C1 segment of cervical spinal cord (tissue), 14 donors: ENCODE measurements around the gene ARHGDIA.

ENCODE experiments used
- DNase-seq, 14 donors: peaks; one replicate each; lab custom pipeline; 2025; lab: John Stamatoyannopoulos, UW

ARHGDIA gene

DNA sequence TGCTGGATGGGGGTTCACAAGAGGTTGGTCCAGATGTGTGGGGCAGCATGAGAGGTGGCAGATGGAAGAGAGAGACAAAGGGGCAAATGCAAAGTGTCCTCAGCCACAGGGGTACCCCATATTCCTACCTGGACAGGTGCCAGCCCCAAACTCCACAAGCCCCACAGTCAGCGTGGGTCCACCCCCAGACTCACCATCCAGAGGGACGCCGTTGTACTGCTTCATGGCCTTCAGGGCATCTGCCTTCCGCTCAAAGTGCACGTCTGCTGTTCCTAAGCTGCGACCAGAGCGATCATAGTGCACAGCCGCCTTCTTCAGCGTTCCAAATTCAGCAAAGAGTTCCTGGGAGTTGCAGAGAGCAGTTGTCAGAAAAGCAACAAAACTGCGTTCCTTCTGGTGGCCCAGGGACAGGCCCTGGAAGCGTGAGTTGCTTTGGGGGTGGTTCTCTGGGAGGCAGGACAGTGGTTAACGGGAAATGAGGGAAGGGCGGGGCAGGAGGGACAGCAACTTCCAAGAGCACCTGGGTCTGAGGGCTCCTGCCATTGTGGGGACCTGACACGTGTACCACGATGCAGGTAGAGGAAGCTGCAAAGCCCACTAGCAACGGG, 18.0 kb upstream of the ARHGDIA start:
- no peak for DNase-seq

DNA sequence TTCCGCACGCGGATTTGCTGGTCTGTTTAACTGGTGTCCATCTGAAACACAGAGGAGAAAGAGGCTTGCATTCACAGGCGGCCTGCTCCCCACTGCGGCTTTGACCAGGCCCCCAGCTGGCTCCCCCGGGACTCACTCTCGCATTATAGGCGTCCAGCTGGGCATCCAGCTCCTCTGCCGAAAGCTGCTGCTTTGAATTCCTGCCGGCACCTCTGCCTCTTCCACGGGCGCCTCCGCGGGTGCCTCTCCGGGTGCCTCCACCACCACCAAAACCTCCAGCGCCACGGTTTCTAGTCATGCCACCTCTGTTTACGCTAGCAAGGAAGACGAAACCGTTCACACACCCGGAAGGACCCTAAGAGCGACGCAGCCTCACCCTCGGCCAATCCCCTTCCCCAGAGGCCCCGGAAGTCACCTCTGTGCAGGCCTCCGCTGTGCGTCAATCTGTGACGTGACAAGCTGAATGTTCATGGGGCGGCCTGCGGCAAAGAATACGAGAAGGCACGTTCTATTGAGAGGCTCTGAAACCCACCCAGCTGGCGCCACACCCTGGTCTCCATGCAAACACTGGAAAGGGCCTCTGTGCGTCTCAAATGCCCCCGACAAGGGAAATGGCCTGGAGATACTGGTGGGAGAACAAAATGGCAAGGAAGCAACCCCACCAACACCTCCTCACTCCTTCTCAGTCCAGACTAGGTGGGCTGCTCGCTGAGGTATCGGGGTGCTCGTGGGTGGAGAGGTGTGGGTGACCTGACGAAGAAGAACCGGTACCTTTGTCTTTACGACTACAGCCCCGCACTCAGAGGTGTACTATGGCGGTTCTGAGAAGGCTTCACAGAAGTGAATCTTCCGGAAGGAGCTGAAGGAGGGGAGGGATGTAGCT, 17.2 kb upstream of the ARHGDIA start:
- DNase-seq = no peak

DNA sequence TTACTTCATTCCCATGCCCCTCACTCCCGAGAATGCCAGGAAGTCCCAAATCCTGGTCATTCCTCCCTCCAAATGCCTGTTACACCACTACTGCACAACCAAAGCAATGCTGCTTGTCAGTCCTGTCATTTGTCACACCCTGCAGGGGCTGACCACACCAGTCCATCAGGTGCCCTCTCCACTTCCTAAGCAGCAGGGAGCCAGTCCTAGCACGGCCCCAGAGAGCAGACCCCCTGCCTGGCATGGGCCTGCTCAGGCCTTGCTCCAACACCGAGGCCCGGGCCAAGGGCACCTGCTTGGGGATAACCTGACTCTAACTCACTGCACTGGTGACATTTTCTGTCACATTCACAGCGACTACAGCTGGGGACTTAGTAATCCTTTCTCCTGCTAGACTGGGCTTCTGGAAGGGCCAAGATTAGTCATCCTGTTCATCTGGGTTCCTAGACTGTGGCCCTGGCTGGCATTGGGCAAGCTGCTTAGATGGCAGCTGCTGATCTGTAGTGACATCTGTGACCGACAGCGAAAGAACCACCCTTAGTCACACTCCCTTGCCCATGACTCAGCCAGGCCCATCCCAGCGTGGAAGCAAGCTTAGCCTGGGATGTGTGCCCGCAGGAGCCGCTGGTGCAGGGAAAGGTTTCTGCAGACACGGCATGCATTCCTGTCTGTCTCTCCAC, 14.9 kb upstream of the ARHGDIA start:
- no peak for DNase-seq

DNA sequence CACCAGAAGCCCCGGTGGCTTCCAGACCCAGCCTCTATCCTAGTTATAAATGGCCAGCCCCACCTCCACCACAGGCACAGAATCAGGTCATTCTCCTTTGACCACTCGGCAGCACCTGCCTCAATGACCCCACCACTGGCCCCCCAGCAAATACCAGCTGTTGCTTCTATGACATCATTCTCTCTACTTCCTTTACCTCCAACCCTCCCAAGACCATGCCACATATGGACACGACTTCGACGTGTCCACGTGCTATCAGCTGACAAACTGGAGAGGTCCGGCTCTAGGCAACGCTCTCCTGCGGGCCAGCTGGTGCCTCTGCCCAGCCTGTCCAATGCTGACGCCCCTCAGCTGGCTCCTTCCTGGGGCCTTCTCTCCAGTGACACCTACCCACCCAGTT, 14.3 kb upstream of the ARHGDIA start:
- DNase-seq = no peak

DNA sequence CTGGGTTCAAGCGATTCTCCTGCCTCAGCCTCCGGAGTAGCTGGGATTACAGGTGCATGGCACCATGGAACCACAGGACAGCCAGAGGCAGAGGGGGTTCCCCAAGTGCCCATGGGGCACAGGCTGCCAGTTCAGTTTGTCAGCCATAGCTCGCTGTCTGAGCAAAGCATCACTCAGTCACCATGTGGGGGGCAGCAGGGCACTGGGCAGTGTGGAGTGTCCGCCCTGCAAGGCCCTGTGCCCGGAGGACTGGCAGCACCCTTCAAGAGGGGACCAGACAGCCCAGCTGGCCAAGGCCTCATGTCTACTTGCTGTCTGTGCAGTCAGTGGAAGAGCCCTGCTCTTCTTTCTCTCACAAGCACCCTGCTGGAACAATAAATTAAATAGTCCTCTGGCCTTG, 13.8 kb upstream of the ARHGDIA start:
- no peak for DNase-seq

DNA sequence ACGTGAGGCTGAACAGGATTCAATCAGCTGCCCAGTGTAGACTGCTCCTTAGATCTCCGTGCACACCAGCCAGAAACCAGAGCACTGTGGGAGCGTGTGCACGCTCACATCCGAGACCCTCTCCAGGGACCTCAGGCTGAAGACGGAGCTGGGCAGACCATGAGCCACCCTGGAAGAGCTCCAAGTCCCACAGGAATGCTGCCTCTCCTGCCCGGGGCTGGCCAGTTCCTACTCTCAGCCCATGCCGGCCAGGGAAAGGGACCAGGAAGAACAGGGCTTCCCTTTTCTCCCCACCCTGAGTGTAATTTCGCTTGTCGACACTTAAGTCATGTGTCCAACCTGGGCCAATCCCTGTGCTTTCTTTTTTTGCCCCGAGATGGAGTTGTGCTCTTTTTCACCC, 13.4 kb upstream of the ARHGDIA start:
- DNase-seq = no peak

DNA sequence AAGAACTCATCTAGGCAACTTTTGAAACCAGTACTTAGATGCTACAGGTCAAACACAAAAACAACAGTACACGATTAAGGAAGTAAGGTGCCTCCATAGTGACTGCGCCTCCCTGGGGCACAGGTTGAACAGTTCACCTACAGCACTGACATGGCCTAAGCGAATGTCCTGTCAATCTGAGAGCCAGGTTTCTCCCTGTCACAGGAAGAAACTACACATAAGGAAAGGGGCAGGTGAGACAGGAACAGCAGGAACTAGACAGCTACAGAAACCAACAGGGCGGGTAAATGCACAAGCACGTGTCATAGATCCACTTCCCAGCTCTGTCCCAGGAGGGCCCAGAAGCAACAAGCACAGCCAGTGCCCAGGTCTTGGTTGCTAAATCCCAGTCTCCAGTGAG, 8.0 kb upstream of the ARHGDIA start:
- no peak for DNase-seq

DNA sequence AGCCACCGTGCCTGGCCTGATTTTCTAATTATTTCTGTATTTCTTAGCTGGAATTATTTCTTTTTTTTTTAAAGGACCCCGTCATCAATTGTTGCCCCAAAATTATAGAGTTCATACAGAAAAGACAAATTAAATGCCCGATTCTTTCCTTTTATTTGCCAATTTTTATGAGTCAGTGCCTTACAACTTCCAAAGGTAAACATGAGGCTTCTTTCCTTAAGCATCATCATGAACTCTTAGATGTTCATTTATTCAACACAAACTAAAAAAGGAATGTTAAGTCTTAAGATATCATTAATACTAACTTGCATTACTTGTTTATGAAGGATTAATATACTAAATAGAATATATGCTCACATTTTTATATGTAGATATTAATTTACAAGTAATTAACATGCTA, 7.2 kb upstream of the ARHGDIA start:
- DNase-seq = no peak

DNA sequence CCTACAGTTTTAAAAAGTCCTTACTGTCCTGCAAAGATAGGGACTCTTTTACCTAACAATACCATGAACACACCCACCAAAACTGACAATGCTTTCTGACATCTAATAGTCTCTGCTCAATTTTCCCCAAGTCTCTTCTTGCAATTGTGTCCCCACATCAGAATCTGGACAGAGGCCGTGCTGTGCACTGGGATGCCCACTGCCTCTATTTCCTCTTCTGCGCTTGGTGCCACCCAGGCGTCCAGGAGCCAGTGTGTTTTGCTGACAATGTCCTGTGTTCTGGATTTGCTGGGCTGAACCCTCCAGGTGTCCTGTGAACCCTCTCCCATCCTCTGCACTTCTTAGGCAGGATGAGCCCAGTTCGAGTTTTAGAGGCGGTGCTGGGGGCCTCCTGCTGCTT, 6.4 kb upstream of the ARHGDIA start:
- DNase-seq = no peak

DNA sequence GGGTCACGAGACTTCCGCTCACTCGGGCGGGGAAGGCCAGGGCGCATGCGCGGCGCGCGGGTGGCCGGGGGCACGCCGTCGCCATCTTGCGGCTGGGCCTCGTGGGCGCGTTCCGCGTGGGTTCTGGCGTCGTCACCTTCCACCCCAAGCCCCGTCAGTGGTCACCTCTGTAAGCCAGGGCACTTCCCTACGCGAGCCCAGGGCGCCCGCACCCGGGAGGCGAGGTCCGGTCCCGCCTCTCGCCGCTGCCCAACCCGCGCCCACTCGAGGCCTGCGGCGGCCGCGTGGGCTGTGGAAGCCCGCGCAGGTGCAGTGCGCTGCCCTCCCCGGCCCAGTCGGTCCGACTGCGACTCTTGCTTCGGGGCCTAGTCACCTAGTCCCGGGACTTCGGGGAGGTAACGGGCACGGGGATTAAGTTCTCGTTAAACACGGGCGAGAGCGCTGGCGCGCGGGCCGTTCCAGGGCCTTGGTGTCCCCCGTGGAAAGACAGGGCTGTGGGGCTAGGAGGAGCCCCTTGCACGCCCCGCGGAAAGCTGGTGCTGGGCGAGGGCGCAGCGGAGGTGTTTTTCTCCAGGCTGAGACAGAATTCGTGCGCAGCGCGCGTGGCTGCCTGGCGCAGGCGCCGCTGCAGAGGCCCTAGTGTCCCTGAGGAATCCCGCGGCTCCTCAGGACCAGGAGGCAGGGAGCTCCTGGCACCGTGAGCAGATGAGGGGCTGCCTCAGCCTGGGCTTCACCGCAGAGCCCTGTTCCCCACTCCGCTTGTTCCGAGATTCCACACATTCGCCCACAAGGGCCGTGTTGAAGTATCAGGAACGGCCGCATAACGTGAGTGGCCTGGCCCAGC, 472 bp upstream of the ARHGDIA start:
- DNase-seq = peak; percentile 34 to 95 (median 82)

DNA sequence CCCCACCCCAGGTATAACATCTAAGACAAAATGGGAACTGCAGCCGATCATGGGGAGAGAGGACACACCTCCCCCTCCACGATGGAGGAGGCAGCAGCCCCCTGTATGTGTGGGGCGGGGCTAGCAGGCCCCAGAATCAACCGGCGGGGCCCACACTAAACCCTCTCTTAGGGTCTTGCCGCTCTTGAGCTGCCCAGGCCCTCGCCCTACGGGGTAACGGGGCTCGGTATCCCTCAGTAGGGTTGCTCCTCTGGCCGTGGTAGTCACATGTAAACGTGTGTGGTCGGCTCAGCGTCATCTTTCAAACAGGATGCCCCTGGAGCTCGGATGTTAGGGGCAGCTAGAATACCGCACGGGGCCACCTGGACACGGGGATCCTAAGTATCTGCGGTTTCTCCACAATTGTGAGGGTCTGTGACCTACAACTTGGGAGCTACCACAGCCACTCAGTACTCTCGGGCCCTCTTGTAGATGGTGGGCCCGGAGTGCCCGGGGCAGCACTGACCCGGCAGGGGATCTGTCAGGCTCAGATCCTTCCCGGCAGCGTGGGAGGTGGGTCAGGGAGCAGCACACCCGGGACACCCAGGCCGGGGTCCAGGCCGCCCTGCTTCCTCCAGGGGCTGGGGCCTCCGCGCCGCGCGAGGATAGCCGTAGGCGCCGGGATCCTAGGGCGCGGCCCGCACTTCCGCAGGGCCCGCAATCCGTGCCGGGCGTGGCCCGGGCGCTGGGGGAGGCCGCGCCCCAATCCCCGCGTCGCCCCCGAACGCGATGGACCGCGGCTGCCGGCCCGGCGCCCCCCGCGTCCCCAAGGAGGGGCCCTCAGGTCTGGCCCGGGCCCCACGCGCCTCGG, 781 bp downstream of the ARHGDIA start:
- peak in 3 of 14 donors; percentile 5 to 40 (median 31) for DNase-seq

DNA sequence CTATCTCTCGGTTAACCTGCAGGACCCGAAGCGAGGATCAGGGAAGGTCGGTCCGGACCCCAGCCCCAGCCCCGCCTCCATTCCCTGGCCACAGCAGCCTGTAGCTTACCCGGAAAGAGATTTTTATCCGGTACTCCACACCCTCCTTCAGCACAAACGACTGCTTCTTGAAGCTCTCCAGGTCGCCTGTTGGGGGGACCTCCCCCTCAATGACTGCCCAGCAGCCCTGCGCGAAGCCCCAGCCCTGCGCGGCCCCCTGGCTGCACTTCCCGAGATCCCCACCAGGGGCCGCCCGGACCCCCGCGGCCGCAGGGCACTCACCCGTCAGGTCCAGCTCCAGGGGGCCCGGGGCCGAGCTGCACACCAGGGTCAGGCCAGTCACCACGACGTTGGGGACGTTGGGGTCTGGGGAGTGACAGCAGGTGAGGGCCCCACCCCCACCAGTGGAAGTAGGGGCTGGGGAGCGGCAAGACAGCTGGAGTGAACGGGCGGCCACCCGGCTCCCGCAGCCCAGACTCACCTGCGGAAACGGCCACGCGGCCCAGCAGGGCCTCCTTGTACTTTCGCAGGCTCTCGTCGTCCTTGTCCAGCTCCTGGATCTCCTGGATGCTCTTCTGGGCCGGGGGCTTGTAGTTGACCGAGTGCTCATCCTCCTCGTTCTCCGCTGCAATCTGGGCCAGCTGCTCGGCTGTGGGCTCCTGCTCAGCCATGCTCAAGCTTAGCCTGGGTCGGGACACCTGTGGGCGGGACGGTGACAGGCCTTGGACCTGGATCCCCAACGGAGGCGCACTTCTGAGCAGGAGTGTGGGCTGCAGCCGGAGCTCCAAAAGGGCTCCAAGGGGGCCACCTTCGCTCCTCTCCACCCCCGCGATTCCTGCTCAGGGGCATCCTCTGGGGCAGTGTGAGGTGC, 1.7 kb downstream of the ARHGDIA start:
- DNase-seq = peak in 1 of 14 donors; percentile 35

DNA sequence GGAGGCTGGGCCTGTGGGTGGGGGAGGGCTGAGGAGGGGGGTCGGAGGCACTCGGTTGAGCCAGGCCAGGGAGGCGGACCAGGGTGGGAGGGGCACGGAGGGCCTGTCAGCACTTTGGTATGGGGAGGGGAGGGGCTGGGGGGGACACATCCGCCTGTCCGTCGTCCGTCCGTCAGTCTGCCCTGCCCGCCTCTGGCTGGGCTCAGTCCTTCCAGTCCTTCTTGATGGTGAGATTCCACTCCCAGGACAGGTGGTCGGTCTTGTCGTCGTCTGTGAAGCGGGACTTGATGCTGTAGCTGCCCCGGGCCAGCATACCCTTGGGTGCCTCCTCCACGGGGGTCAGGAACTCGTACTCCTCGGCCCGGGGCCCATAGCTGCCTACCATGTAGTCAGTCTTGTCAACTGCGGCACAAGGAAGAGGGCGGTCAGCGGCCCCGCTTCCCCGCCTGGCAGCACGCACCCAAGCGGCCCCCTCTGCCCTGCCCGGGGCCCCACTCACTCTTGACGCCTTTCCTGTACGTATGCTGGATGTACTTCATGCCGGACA, 2.4 kb downstream of the ARHGDIA start:
- DNase-seq = no peak

DNA sequence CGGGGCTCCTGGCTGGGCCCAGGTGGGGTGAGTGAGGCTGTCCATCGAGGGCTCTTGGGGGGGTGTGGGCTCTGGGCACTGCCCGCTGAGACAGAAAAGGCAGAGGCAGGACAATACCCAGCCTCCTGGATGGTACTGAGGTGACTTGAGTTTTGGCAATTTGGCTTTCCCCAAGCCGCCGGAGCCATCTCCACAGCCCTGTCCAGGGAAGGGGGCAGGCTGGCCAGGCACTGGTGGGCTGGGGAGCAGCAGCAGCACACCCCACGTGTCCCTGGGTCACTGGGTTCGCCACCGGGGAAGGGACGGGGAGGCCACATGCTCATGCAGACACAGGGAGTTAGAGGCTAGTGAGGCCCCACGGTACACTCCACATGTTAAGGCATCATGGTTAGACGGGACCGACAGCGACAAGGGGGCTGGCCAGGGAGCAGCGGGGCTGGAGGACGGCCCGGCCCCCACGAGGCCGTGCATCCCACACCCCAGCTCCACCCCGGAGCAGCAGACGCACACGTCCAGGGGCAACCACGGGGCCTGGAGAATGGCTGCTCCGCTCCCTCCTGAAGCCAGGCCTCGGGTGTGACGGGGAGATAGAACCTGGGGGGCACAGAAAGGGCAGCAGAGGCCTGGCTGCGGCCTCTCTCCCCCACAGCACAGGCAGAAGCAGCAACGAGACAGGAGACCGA, 3.0 kb downstream of the ARHGDIA start:
- DNase-seq = no peak

DNA sequence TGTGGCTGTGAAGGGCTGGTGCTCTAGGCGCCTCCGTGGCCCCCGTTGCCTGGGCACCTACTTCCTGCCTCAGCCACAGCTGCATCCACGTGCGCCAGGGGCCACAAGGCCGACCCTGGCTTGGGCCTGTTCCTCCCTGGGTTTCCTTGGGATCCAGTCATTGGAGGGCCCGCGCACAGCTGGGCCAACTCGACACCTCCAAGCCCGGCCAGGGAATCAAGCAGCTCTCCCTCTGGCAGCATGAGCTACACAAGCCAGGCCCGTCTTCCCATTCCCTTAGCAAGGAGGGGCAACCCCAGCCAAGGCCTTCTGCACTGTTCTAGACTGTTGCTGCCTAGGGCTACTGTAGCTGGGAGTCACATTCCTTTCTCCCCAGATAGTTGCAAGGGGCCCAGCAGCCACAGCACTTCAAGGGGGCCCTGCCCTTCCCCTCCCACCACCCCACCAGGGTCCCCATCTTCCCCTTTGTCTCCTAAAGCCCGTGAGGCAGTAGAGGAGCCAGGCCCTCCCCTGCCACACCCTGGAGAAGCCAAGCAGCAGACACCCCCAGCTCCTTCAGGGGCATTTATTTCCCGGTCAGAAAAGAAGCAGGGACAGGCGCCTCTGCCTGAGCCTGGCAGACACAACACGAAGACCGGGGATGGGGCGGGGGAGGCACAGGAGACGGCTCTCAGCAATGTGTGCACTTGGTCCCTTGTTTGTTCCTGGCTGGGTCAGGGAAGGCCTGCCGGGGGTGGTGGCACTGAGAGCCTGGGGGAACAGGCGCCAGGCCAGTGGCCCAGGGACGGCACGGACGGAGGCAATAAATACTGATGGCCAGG, 3.8 kb downstream of the ARHGDIA start:
- DNase-seq = peak in 1 of 14 donors; percentile 13

DNA sequence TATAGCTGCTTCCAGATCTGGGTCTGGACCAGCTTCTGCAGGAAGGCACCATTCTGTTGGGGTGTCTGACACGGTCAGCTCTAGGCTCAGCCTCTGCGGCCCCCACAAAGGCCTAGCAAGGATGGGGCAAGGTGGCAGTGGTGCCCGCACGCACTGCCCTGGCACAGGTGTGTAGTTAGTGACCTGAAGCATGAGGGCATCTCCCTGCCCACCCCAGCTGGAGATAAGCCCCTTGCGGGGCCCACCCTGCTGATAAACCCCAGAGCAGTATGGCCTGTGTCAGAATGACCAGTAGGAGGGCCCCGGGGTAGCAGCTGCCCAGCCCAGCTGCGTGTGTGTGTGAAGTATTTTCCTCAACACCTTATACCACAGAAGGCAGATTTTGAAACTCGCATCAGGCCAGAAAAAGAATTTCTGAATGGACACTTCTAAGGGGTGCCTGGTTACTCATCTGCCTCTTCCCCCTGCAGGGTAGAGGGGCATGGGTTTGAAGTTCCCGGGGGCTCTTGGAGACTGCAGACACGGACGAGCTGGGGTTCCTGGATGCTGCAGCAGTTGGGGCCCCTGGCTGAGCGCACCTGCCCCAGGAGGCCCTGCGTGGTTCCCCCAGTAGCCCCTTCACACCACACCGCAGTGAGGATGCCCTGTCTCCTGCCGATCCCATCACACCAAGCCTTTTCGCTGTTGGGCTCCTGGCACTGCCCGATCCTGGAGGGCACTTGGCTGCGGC, 4.5 kb downstream of the ARHGDIA start:
- no peak for DNase-seq

DNA sequence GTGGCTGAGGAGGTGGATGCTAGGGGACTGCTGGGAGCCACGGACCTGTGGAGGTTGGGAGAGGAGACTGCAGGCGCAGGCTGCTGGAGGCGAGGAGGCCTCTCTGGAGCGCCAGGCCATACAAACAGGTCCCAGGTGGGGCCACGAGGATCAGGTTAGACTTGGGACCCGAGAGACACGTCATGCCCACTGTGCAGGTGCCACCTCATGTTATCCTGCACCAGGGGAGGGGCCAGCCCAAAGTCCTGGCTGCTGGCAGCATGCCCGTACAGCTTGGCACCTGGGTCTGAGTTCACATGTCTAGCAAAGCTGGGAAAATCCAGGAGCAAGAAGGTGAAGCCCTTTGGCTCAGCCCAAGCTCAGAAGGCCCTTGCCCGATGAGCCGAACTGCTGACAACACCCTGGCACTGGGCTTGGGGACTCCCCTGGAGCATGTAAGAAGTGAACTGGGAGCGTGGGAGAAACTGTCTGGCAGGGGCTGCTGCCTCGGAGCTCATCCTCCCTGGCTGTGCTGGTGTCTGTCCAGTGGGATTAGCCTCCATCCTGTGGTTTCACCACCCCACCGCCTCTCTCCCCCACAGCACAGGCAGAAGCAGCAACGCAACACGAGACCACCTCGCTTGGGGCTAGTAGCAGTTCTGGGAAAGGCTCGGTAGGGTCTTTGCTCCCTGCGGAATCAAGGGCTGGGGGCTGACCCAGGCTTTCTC, 5.3 kb downstream of the ARHGDIA start:
- no peak for DNase-seq
